Measurements from ENCODE around the gene XYLT1.

Gene XYLT1

GRCh38 chr16:17407321-17407720, 63.4 kb downstream of the XYLT1 start:
- Histone ChIP-seq H2BK5ac (ENCODE audit: low read depth, low read length, poor library complexity, severe bottlenecking) (no peak overlapping the region), H3K4me1 (ENCODE audit: control insufficient read depth, insufficient read depth, low read depth, low read length) (no peaks in the 10 kb centered on the region), H3K9me3 (ENCODE audit: control insufficient read depth, low read length) (no peaks in the 10 kb centered on the region), H3K4me2 (ENCODE audit: low read length, poor library complexity, severe bottlenecking) (no peak overlapping the region), H3K9ac (ENCODE audit: low read length) (peak overlapping the region; percentile 81), H3K36me3 (ENCODE audit: control insufficient read depth in 1 of 2, insufficient read depth in 2 of 2, low read depth in 1 of 2, low read length in 2 of 2) (peaks cover 0 to 10% of the 10 kb centered on the region in 2 experiments), H2AK5ac (ENCODE audit: low read length, severe bottlenecking) (no peak overlapping the region), H4K91ac (ENCODE audit: low read length) (no peak overlapping the region), H2BK12ac (ENCODE audit: low read length in 2 of 2) (no peak overlapping the region), H3K79me1 (replicated peaks; ENCODE audit: low read length, poor library complexity, severe bottlenecking) (no peaks in the 10 kb centered on the region), H3K27ac (ENCODE audit: low read length, poor library complexity, severe bottlenecking) (no peak overlapping the region), H2BK15ac (ENCODE audit: low read depth, poor library complexity, severe bottlenecking) (no peak overlapping the region), H4K8ac (ENCODE audit: low read length) (no peak overlapping the region), H3K27me3 (ENCODE audit: control insufficient read depth in 1 of 2, insufficient read depth in 1 of 2, low read length in 2 of 2) (no peaks in the 10 kb centered on the region), H2BK120ac (ENCODE audit: low read depth, low read length) (no peak overlapping the region), H3K23ac (ENCODE audit: low read length in 2 of 2) (no peak overlapping the region), H3K18ac (ENCODE audit: low read depth in 1 of 2, low read length in 2 of 2) (no peak overlapping the region), H2AFZ (ENCODE audit: low read depth, low read length) (no peak overlapping the region), H3K14ac (ENCODE audit: low read length in 2 of 2) (no peak overlapping the region), H3K4ac (ENCODE audit: low read depth in 1 of 2, low read length in 2 of 2) (no peak overlapping the region), H3K4me3 (ENCODE audit: insufficient read depth in 1 of 2, low read depth in 1 of 2, low read length in 2 of 2) (no peak overlapping the region)
- no CpG with 5 or more reads among the region's 3 CpGs for WGBS
- DNase-seq = no peak

GRCh38 chr16:17404941-17405689, 65.6 kb downstream of the XYLT1 start:
- H3K18ac ChIP-seq (ENCODE audit: low read depth in 1 of 2, low read length in 2 of 2) = no peak overlapping the region
- no peak overlapping the region for H2AK5ac ChIP-seq (ENCODE audit: low read length, severe bottlenecking)
- no peak overlapping the region for H3K27ac ChIP-seq (ENCODE audit: low read length, poor library complexity, severe bottlenecking)
- H2AFZ ChIP-seq (ENCODE audit: low read depth, low read length) = no peak overlapping the region
- H3K79me1 ChIP-seq (replicated peaks; ENCODE audit: low read length, poor library complexity, severe bottlenecking) = no peaks in the 10 kb centered on the region
- no peak overlapping the region for H2BK15ac ChIP-seq (ENCODE audit: low read depth, poor library complexity, severe bottlenecking)
- H4K8ac ChIP-seq (ENCODE audit: low read length) = no peak overlapping the region
- H3K9me3 ChIP-seq (ENCODE audit: control insufficient read depth, low read length) = no peaks in the 10 kb centered on the region
- H3K14ac ChIP-seq (ENCODE audit: low read length in 2 of 2) = no peak overlapping the region
- H3K4me2 ChIP-seq (ENCODE audit: low read length, poor library complexity, severe bottlenecking) = no peak overlapping the region
- WGBS = 75% methylated on average over 24 of the region's 24 CpGs
- H2BK12ac ChIP-seq (ENCODE audit: low read length in 2 of 2) = no peak overlapping the region
- no peak overlapping the region for H4K91ac ChIP-seq (ENCODE audit: low read length)
- no peak for DNase-seq
- peak overlapping the region; percentile 90 for H3K9ac ChIP-seq (ENCODE audit: low read length)
- H3K4me3 ChIP-seq (ENCODE audit: insufficient read depth in 1 of 2, low read depth in 1 of 2, low read length in 2 of 2) = peak overlapping the region in 1 of 2 experiments; percentile 52
- no peak overlapping the region for H3K4ac ChIP-seq (ENCODE audit: low read depth in 1 of 2, low read length in 2 of 2)
- no peaks in the 10 kb centered on the region for H3K27me3 ChIP-seq (ENCODE audit: control insufficient read depth in 1 of 2, insufficient read depth in 1 of 2, low read length in 2 of 2)
- no peaks in the 10 kb centered on the region for H3K4me1 ChIP-seq (ENCODE audit: control insufficient read depth, insufficient read depth, low read depth, low read length)
- no peak overlapping the region for H2BK120ac ChIP-seq (ENCODE audit: low read depth, low read length)
- peaks cover 0 to 9% of the 10 kb centered on the region in 2 experiments for H3K36me3 ChIP-seq (ENCODE audit: control insufficient read depth in 1 of 2, insufficient read depth in 2 of 2, low read depth in 1 of 2, low read length in 2 of 2)
- no peak overlapping the region for H3K23ac ChIP-seq (ENCODE audit: low read length in 2 of 2)
- no peak overlapping the region for H2BK5ac ChIP-seq (ENCODE audit: low read depth, low read length, poor library complexity, severe bottlenecking)

GRCh38 chr16:17403859-17404545, 66.8 kb downstream of the XYLT1 start:
- no peak overlapping the region for H4K8ac ChIP-seq (ENCODE audit: low read length)
- H3K14ac ChIP-seq (ENCODE audit: low read length in 2 of 2) = no peak overlapping the region
- H3K36me3 ChIP-seq (ENCODE audit: control insufficient read depth in 1 of 2, insufficient read depth in 2 of 2, low read depth in 1 of 2, low read length in 2 of 2) = peaks cover 0 to 3% of the 10 kb centered on the region in 2 experiments
- H2BK12ac ChIP-seq (ENCODE audit: low read length in 2 of 2) = no peak overlapping the region
- H3K79me1 ChIP-seq (replicated peaks; ENCODE audit: low read length, poor library complexity, severe bottlenecking) = no peaks in the 10 kb centered on the region
- no peak overlapping the region for H3K18ac ChIP-seq (ENCODE audit: low read depth in 1 of 2, low read length in 2 of 2)
- H3K4me2 ChIP-seq (ENCODE audit: low read length, poor library complexity, severe bottlenecking) = no peak overlapping the region
- no peak overlapping the region for H2BK15ac ChIP-seq (ENCODE audit: low read depth, poor library complexity, severe bottlenecking)
- no peaks in the 10 kb centered on the region for H3K9me3 ChIP-seq (ENCODE audit: control insufficient read depth, low read length)
- H2AK5ac ChIP-seq (ENCODE audit: low read length, severe bottlenecking) = no peak overlapping the region
- H3K23ac ChIP-seq (ENCODE audit: low read length in 2 of 2) = no peak overlapping the region
- 64% methylated on average over 9 of the region's 9 CpGs for WGBS
- no peak overlapping the region for H3K4me3 ChIP-seq (ENCODE audit: insufficient read depth in 1 of 2, low read depth in 1 of 2, low read length in 2 of 2)
- H3K27ac ChIP-seq (ENCODE audit: low read length, poor library complexity, severe bottlenecking) = no peak overlapping the region
- H2BK5ac ChIP-seq (ENCODE audit: low read depth, low read length, poor library complexity, severe bottlenecking) = no peak overlapping the region
- H3K27me3 ChIP-seq (ENCODE audit: control insufficient read depth in 1 of 2, insufficient read depth in 1 of 2, low read length in 2 of 2) = no peaks in the 10 kb centered on the region
- H3K4me1 ChIP-seq (ENCODE audit: control insufficient read depth, insufficient read depth, low read depth, low read length) = no peaks in the 10 kb centered on the region
- no peak overlapping the region for H3K4ac ChIP-seq (ENCODE audit: low read depth in 1 of 2, low read length in 2 of 2)
- H2BK120ac ChIP-seq (ENCODE audit: low read depth, low read length) = no peak overlapping the region
- H3K9ac ChIP-seq (ENCODE audit: low read length) = peak overlapping the region; percentile 90
- no peak overlapping the region for H4K91ac ChIP-seq (ENCODE audit: low read length)
- no peak for DNase-seq
- H2AFZ ChIP-seq (ENCODE audit: low read depth, low read length) = no peak overlapping the region

- 78% methylated on average over 10 of the region's 10 CpGs for WGBS
- H4K91ac ChIP-seq (ENCODE audit: low read length) = no peak overlapping the region
Observed at GRCh38 chr16:17403156-17403809, 67.5 kb downstream of the XYLT1 start.

More at GRCh38 chr16:17403156-17403809, 67.5 kb downstream of the XYLT1 start:
- H3K18ac ChIP-seq (ENCODE audit: low read depth in 1 of 2, low read length in 2 of 2) = no peak overlapping the region
- no peak overlapping the region for H3K4me2 ChIP-seq (ENCODE audit: low read length, poor library complexity, severe bottlenecking)
- H3K4me3 ChIP-seq (ENCODE audit: insufficient read depth in 1 of 2, low read depth in 1 of 2, low read length in 2 of 2) = no peak overlapping the region
- H3K23ac ChIP-seq (ENCODE audit: low read length in 2 of 2) = no peak overlapping the region
- H3K14ac ChIP-seq (ENCODE audit: low read length in 2 of 2) = no peak overlapping the region
- no peak overlapping the region for H2BK12ac ChIP-seq (ENCODE audit: low read length in 2 of 2)
- no peak overlapping the region for H2BK15ac ChIP-seq (ENCODE audit: low read depth, poor library complexity, severe bottlenecking)
- no peak overlapping the region for H2BK5ac ChIP-seq (ENCODE audit: low read depth, low read length, poor library complexity, severe bottlenecking)
- no peaks in the 10 kb centered on the region for H3K4me1 ChIP-seq (ENCODE audit: control insufficient read depth, insufficient read depth, low read depth, low read length)
- H2BK120ac ChIP-seq (ENCODE audit: low read depth, low read length) = no peak overlapping the region
- no peak for DNase-seq
- no peak overlapping the region for H4K8ac ChIP-seq (ENCODE audit: low read length)
- no peaks in the 10 kb centered on the region for H3K9me3 ChIP-seq (ENCODE audit: control insufficient read depth, low read length)
- peaks cover 0 to 3% of the 10 kb centered on the region in 2 experiments for H3K36me3 ChIP-seq (ENCODE audit: control insufficient read depth in 1 of 2, insufficient read depth in 2 of 2, low read depth in 1 of 2, low read length in 2 of 2)
- H3K4ac ChIP-seq (ENCODE audit: low read depth in 1 of 2, low read length in 2 of 2) = no peak overlapping the region
- no peaks in the 10 kb centered on the region for H3K79me1 ChIP-seq (replicated peaks; ENCODE audit: low read length, poor library complexity, severe bottlenecking)
- H3K27me3 ChIP-seq (ENCODE audit: control insufficient read depth in 1 of 2, insufficient read depth in 1 of 2, low read length in 2 of 2) = no peaks in the 10 kb centered on the region
- H2AK5ac ChIP-seq (ENCODE audit: low read length, severe bottlenecking) = no peak overlapping the region
- H2AFZ ChIP-seq (ENCODE audit: low read depth, low read length) = no peak overlapping the region
- no peak overlapping the region for H3K9ac ChIP-seq (ENCODE audit: low read length)
- H3K27ac ChIP-seq (ENCODE audit: low read length, poor library complexity, severe bottlenecking) = no peak overlapping the region

All from mesenchymal stem cell (in vitro differentiated cells and primary cell).